ENCODE data around the gene MARCHF5.

Gene MARCHF5

DNA sequence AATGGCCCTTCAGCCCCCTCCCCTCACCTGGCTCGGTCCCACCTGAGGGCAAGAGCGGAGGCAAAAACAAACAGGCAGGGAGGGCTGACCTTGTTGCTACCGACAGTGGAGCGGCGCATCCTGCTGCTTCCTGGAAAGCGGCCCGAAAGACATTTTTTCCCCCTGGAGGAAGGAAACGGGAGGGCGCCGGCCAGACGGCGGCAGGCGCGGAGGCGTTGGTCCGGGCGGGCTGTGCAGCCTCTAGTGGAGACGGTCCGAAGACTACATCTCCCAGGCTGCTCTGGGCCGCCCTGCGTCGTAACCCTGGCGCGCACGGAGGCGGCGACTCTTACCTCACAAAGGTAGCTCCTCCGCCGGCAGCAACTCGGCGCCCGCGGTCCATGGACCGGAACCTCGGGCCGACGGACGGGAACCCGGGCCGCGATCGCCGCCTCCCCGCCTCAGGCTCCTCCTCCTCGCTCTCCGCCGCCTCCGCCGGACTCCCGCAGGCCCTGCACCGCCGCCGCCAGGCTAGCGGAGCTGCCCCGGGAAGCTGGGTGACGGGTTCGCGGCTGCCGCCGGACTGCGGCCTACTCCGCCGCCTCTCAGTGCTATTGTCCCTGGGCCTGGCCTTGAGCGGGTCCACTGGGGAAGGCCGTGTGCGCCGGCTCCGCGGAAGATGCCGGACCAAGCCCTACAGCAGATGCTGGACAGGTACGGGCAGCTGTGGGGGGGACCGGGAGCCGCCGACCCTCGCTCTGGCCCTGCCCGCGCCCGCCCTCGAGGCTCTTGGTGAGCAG is at the start of gene MARCHF5, which contains the start of gene CPEB3:
TSS of gene MARCHF5 (plus strand) at position 331 of the 779 bp plus-strand sequence. CDS start at position 659, 328 bp downstream.
TSS of gene CPEB3 (minus strand) at position 242 of the 779 bp plus-strand sequence. CDS start 50,728 bp downstream, outside the sequence.
- DNase-seq (ENCODE audit: low read depth in 2 of 2), result peak; percentile 80 to 88

DNA sequence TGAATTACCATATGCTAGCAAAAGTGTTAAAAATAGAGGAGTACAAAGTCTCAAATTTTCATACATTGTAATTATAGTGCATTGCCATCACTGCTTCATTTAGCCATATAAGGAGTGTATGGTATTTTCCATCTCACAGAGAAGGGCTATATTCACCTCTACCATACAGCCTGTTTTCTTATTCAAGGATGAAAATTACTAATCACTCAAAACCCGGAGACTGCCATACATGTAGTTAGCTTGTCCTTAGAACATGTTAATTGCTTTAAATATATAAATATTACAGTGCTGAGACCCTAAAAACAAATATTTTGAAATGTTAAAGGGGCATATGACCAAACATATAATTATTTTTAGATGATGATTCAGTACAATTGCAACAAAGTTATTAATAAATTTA is 49.5 kb upstream of the MARCHF5 start:
- DNase-seq (ENCODE audit: low read depth in 2 of 2), result no peak

- no peak for DNase-seq (ENCODE audit: low read depth in 2 of 2)
These were observed 48.6 kb upstream of the MARCHF5 start for GRCh38 chr10:92242380-92242779.

DNA sequence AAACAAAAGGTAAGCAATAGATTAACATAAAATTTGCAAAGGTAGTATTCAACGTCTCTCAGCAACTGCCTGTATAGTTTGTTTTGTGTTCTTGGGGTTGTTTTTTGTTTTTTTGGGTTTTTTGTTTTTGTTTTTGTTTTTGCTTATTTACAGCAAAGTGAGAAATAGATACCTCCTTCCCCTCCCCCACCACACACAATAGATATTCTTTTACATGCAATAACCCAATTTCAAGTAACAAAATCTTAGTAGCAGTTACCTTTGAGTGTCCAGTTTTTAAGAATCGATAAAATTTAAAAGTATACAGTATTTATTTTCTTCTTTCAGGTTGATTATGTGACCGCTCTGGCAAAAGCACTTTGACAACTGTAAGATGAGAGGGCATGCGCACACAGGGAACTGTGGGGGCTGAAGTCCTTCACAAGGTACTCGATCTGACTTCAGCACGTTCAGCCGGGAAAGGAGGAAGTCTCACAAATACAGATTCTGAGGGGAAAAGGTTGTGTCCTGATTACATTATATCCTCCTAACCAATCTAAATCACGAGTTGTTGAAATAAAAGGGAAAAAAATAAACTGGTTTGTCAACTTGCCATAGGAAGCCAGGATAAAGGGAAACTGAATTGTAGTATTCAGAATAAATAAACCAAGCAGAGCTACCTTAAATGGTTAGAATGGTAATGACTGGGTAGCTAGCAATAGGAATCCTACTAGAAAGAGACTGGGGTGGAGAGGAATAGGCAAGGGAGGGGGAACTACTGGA is 47.9 kb upstream of the MARCHF5 start:
- peak; percentile 24 to 33 for DNase-seq (ENCODE audit: low read depth in 2 of 2)

GRCh38 chr10:92244796-92245195 is 46.2 kb upstream of the MARCHF5 start:
- DNase-seq (ENCODE audit: low read depth in 2 of 2), result no peak

DNA sequence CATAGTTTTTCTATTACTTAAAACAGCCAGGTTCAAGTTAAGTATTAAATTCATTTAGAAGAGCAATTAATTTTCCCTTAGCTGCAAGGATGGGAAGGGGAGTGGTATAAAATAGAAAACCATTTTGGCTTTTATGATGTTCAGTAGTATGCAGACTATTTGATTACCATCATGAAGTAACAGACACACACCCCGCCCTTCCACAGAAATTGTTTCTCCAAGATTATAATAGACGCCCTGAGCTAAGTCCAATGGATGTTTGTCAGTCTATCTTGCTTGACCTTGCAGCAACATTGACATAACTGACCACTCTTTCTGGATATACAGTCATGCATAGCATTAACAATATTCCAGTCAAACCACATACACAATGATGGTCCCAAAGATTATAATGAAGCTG is 42.4 kb upstream of the MARCHF5 start:
- DNase-seq (ENCODE audit: low read depth in 2 of 2), result no peak

DNA sequence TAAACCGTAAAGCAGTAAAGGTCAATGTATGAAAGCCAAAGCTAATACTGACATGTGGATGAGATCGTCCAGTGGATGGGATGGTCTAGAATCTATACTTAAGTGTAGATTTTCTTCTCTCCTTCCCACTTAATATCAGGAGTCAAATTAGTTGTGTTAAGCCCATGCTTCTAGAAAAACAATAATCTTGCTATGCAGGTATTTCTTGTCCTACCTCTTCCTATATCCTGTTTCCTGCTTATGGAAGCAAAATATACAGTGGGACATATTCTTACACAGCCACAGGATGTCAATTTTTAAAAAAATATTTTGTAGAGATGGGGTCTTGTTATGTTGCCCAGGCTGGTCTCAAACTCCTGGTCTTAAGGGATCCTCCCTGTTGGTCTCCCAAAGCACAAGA is 27.6 kb upstream of the MARCHF5 start:
- no peak for DNase-seq (ENCODE audit: low read depth in 2 of 2)

- DNase-seq (ENCODE audit: low read depth in 2 of 2), result no peak
These were observed 26.7 kb upstream of the MARCHF5 start for GRCh38 chr10:92264249-92264648.

DNA sequence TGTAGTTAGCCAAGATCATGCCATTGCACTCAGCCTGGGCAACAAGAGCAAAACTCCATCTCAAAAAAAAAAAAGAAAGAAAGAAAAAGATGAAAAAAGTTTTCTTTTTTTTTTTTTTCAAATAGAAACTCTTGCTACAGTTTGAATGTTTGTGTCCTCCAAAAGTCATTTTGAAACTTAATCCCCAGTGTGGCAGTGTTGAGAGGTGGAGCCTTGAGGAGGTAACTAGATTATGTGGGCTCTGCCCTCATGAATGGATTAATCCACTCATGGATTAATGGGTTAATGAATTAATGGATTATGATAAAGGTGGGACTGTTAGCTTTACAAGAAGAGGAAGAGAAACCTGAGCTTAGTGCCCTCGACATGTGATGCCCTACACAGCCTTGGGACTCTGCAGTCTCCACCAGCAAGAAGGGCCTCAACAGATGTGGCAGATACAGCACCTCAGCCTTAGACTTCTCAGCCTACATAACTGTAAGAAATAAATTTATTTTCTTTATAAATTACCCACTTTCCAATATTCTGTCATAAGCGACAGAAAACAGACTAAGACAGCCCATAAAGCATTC is 25.2 kb upstream of the MARCHF5 start:
- no peak for DNase-seq (ENCODE audit: low read depth in 2 of 2)

- DNase-seq (ENCODE audit: low read depth in 2 of 2), result no peak
These were observed 23.6 kb upstream of the MARCHF5 start for GRCh38 chr10:92267343-92267742.

GRCh38 chr10:92268748-92269147 is 22.2 kb upstream of the MARCHF5 start:
- no peak for DNase-seq (ENCODE audit: low read depth in 2 of 2)

GRCh38 chr10:92274071-92274470 is 16.9 kb upstream of the MARCHF5 start:
- no peak for DNase-seq (ENCODE audit: low read depth in 2 of 2)

- DNase-seq (ENCODE audit: low read depth in 2 of 2), result no peak
These were observed 11.8 kb upstream of the MARCHF5 start for GRCh38 chr10:92278996-92279696.

- no peak for DNase-seq (ENCODE audit: low read depth in 2 of 2)
These were observed 6.8 kb upstream of the MARCHF5 start for GRCh38 chr10:92284112-92284704.

DNA sequence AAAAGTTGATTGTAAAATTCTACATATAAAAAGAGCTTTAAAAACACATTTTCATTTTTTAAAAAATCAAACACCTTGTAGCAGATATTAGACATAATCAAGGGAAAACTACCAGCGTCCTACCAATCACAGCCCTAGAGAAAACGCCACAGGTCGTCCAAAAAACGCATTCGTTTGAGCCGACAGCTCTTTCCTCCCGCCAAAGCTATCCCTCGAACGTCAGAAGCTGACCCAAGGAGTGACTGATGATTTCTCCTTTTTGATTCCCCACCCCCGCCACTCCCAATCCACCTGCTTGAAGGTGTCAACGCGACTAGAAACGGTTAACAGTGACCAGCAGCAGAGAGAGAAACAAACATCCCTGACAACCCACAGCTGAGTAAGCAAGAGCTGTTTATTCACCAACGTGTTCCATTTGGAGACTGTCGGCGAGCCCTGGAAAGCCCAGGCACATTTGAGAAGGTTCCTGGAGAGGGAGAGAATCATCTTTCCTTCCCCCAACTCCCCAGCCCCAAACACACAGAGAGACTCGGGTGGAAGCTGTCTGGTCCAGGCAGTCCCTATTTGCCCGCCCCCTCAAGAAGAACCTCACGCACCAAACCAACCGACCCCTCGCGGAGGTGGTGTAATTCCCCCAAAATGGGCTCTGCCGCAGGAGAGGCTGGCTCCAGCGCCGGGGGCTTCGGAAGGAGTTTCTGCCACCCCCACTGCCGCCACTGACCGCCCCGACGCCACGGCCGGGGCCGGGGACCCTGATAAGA is 711 bp upstream of the MARCHF5 start:
- DNase-seq (ENCODE audit: low read depth in 2 of 2), result peak in 1 of 2 donors; percentile 23

- no peak for DNase-seq (ENCODE audit: low read depth in 2 of 2)
These were observed 574 bp downstream of the MARCHF5 start for GRCh38 chr10:92291616-92291865.

GRCh38 chr10:92291921-92292845 is 1.2 kb downstream of the MARCHF5 start:
- DNase-seq (ENCODE audit: low read depth in 2 of 2), result peak in 1 of 2 donors; percentile 14

DNA sequence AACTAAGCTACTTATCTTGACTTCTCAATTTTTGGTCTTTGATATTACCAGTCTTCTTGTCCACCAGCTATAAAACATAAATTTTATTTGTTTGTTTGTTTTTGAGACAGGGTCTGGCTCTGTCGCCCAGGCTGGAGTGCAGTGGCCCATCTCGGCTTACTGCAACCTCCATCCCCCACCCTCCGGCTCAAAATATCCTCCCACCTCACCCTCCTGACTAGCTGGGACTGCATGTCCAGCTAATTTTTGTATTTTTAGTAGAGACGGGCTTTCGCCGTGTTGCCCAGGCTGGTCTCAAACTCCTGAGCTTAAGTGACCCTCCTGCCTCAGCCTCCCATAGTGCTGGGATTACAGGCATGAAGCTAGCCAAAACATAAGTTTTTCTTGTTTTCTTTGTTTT is 7.5 kb downstream of the MARCHF5 start:
- DNase-seq (ENCODE audit: low read depth in 2 of 2), result no peak

DNA sequence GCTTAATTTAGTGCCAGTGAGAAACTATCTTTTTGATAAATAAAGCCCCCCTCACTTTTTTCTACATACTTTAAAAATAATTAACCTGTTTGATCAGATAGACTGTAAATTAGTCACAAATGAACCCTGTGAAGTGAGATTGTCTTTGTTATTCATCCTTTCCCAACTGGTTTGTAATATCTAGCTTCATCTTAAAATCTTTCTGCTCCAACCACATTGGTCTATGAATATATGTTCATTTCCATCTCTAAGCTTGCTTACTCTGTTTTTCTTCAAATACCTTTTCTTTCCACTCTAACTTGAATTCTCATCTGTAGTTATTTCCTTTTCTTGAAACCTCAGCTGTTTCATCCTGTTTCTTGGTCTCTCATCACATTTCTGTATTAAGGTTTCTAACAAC is 12.1 kb downstream of the MARCHF5 start:
- no peak for DNase-seq (ENCODE audit: low read depth in 2 of 2)

DNA sequence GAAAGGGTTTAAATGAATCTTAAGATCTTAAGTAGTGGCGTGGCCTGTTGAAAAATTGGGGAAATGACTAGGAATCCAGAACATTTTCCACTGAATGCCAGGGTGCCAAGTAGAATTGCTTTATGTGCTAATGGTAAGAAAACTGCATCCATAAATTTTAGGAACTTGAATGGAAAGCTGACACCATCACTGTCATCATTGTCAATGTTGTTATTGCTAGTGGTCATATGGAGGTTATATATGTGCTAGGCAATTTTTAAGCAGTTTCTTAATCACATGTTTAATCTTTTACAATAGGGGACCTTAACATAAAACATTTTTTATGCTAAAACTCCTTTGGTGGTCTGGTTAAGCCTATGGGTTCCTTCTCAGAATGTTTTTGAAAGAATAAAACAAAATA is 13.1 kb downstream of the MARCHF5 start:
- DNase-seq (ENCODE audit: low read depth in 2 of 2), result no peak

Measured in stimulated activated CD8-positive, alpha-beta memory T cell treated with anti-CD3 and anti-CD28 coated beads, Interleukin-7, amount 100 ng/mL, for 4 hours (primary cell).